Right lobe of liver (tissue), 6 donors: Measurements from ENCODE around the gene GFOD1. TPM values are rescaled to one million over a fixed set of nuclear protein-coding genes. Genes with fewer than 3 reads are reported as not detected.

Source experiments
- ATAC-seq, 4 donors: fragments of 200-7000 bp; cut with Tn5 transposase; one replicate each; pipeline ENCODE4 v1.9.1; 2020; ENCODE audit warnings: mild to moderate bottlenecking in 4 of 4, moderate library complexity in 4 of 4
- DNase-seq, 3 donors: peaks; one replicate each; pipeline ENCODE4 v3.0.0-alpha.2; 2020
- H3K27ac ChIP-seq, 3 donors: fragments of 200-600 bp; one replicate each; pipeline ENCODE4 v1.8.0; 2022
- H3K27me3 ChIP-seq, 2 donors: fragments of 200-600 bp; one replicate each; pipeline ENCODE4 v1.8.0; 2022
- H3K36me3 ChIP-seq, 4 donors: fragments of 200-600 bp; sonication (generic) in 1 of 4; one replicate each; pipeline versions ENCODE4 v1.5.1 to v1.8.0; 2017 to 2022; ENCODE audit warnings: control low read depth in 1 of 4
- H3K4me1 ChIP-seq, 4 donors: fragments of 200-600 bp; sonication (generic) in 1 of 4; one replicate each; pipeline versions ENCODE4 v1.5.1 to v1.8.0; 2017 to 2022; ENCODE audit warnings: control low read depth in 1 of 4
- H3K4me3 ChIP-seq, 3 donors: fragments of 200-600 bp; one replicate each; pipeline ENCODE4 v1.8.0; 2022
- H3K9me3 ChIP-seq, 4 donors: fragments of 200-600 bp; sonication (generic) in 1 of 4; one replicate each; pipeline versions ENCODE4 v1.5.1 to v1.8.0; 2017 to 2022; ENCODE audit warnings: control low read depth in 1 of 4
- CTCF ChIP-seq, 4 donors: fragments of 200-600 bp in 3 of 4; fragments of 450-650 bp in 1 of 4; IDR thresholded peaks; one replicate each; pipeline versions ENCODE4 v1.5.1 to v1.8.0; 2016 to 2022; ENCODE audit warnings: antibody characterized with exemption in 4 of 4, mild to moderate bottlenecking in 2 of 4
- POLR2A ChIP-seq: fragments of 450-650 bp; IDR thresholded peaks from one replicate; pipeline ENCODE4 v1.6.1; 2017; ENCODE audit warnings: antibody characterized with exemption, mild to moderate bottlenecking
- WGBS: methylation state at CpG from one replicate; pipeline ENCODE4 v1.1.6; 2018; ENCODE audit warnings: low coverage, low lambda C conversion rate; ENCODE audit not compliant: insufficient coverage; ENCODE audit errors: missing lambda C conversion rate; 5-methylcytosine and 5-hydroxymethylcytosine counted together
- intact Hi-C, 2 donors: fragments of 100-400 bp; cut with DNase I; formaldehyde crosslinking; loops; one replicate each; pipeline versions ENCODE4 v1.11.2 to v1.14.1; 2022
- total RNA-seq, 6 experiments: library from RNA; depleted of rRNA in 2 of 6; stranded (reverse); fragments of >200 nt in 2 of 6; fragmentation: NEBNext Ultra II Directional in 3 of 6; extraction: Animal tissue kit (Norgen Biotek cat#: 25700) in 3 of 6; gene quantifications; one replicate each; pipeline versions ENCODE4 v1.1.0 to v1.2.4, GENCODE V29; 2016 to 2023
- donor health status: DM: no; HTN: yes; CAD: no.
- donor health status: DM: no; HTN: no; CAD: no.
- donor health status: DM: no; HTN: no; CAD: no.
- donor health status: DM: no; HTN: yes; CAD: no.
- donor health status: DM: no; HTN: yes; CAD: no.

GFOD1 gene
- total RNA-seq, 6 experiments from 2014 or later, result 5.4 to 8.5 (median 7.5) TPM

- DNase-seq, result no peak
- no peak for ATAC-seq
- H3K9me3 ChIP-seq, result no peaks in the 10 kb centered on the region
- no peaks in the 10 kb centered on the region for H3K27me3 ChIP-seq
- TF ChIP-seq CTCF (IDR thresholded peaks at IDR 0.05) (no peak), POLR2A (no peak)
- H3K4me3 ChIP-seq, result no peak overlapping the region
- H3K4me1 ChIP-seq, result peaks cover 0 to 24% (median 11%) of the 10 kb centered on the region in 4 donors
- 95% methylated on average over 3 of the region's 3 CpGs for WGBS
- intact Hi-C loops, result no loop called here
- H3K27ac ChIP-seq, result no peak overlapping the region
- no peaks in the 10 kb centered on the region for H3K36me3 ChIP-seq
Observed at GRCh38 chr6:13400772-13401171, 86.6 kb downstream of the GFOD1 start.

DNA sequence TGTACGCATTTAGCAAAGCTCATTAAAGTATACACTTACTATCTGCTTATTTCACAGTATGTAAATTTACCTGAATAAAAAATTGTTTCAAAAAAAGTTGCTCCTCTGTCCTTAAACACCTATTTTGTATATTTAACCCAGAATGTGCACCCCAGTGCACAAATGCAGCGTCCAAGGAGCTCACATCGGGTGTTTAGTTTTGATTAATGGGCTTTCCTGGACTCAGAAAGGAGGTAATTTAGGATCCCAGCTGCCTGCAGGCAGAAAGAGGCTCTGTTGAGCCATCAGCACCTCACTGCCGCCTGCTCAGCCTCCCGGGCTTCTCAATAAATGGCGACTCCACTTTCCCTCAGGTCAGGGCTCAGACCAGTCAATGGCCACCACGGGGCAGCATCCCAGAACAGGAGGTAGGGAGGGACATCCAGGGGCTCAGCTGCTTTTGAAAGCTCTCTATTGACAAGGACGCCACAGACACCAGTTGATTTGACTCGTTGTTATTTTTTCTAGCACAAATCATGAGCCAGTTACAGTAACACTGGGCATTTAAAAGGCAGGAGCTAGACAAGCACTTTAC is 88.9 kb downstream of the GFOD1 start:
- Histone ChIP-seq H3K4me1 (peaks cover 0 to 15% (median 10%) of the 10 kb centered on the region in 4 donors), H3K4me3 (no peak overlapping the region), H3K27ac (no peak overlapping the region), H3K9me3 (no peaks in the 10 kb centered on the region), H3K36me3 (no peaks in the 10 kb centered on the region), H3K27me3 (no peaks in the 10 kb centered on the region)
- no peak for ATAC-seq
- no peak for DNase-seq
- intact Hi-C loops, result no loop called here
- TF ChIP-seq CTCF (IDR thresholded peaks at IDR 0.05) (no peak), POLR2A (no peak)
- WGBS, result 81% methylated on average over 9 of the region's 9 CpGs

GRCh38 chr6:13398069-13398381 is 89.4 kb downstream of the GFOD1 start:
- Histone ChIP-seq H3K4me3 (no peak overlapping the region), H3K36me3 (no peaks in the 10 kb centered on the region), H3K9me3 (no peaks in the 10 kb centered on the region), H3K27ac (no peak overlapping the region), H3K4me1 (peaks cover 0 to 15% (median 10%) of the 10 kb centered on the region in 4 donors), H3K27me3 (no peaks in the 10 kb centered on the region)
- 65% methylated on average over 6 of the region's 6 CpGs for WGBS
- TF ChIP-seq POLR2A (no peak), CTCF (IDR thresholded peaks at IDR 0.05) (no peak)
- no peak for ATAC-seq
- no peak for DNase-seq
- intact Hi-C loops, result no loop called here

GRCh38 chr6:13397359-13398068 is 89.9 kb downstream of the GFOD1 start:
- DNase-seq, result no peak
- 66% methylated on average over 9 of the region's 9 CpGs for WGBS
- no peak for ATAC-seq

More at GRCh38 chr6:13397359-13398068, 89.9 kb downstream of the GFOD1 start:
- intact Hi-C loops, result no loop called here
- Histone ChIP-seq H3K27ac (peak overlapping the region in 1 of 3 donors; percentile 22), H3K27me3 (no peaks in the 10 kb centered on the region), H3K9me3 (no peaks in the 10 kb centered on the region), H3K36me3 (no peaks in the 10 kb centered on the region), H3K4me3 (no peak overlapping the region), H3K4me1 (peaks cover 0 to 15% (median 10%) of the 10 kb centered on the region in 4 donors)
- TF ChIP-seq POLR2A, result no peak
- TF ChIP-seq CTCF (IDR thresholded peaks at IDR 0.05), result no peak
